Body of pancreas (tissue), 4 donors: ENCODE measurements around the gene BHLHE40.

Source experiments
- CTCF ChIP-seq, 7 experiments: fragments of 450-650 bp in 4 of 7; fragments of 200-600 bp in 3 of 7; sonication (generic) in 3 of 7; IDR thresholded peaks; one replicate each; pipeline ENCODE4 v1.5.1; 2016 to 2019; ENCODE audit warnings: antibody characterized with exemption in 7 of 7
- POLR2A ChIP-seq, 3 donors: fragments of 450-650 bp; IDR thresholded peaks; one replicate each; pipeline ENCODE4 v1.6.1; 2016; ENCODE audit warnings: antibody characterized with exemption in 3 of 3, mild to moderate bottlenecking in 2 of 3

- no peak for TF ChIP-seq POLR2A (IDR thresholded peaks at IDR 0.05)
- TF ChIP-seq CTCF (IDR thresholded peaks at IDR 0.05) = no peak
These were observed 28.9 kb upstream of the BHLHE40 start for GRCh38 chr3:4950351-4950784.
